A549 (cell line): Measurements from ENCODE around the gene ANKRD6.

Experiments
- BHLHE40 ChIP-seq: IDR thresholded peaks from 2 replicates; pipeline ENCODE4 v1.6.1; 2012; ENCODE audit warnings: low read depth, low read length, inconsistent platforms
- CHD4 ChIP-seq: fragments of 200-600 bp; sonication (generic); IDR thresholded peaks from 2 replicates; pipeline ENCODE4 v1.6.1; 2016; ENCODE audit warnings: antibody characterized with exemption, mild to moderate bottlenecking, borderline replicate concordance
- CTCF ChIP-seq: fragments of >200 bp; sonication (Bioruptor Twin); formaldehyde crosslinking; IDR thresholded peaks from 3 replicates; pipeline ENCODE4 v1.5.1; 2016
- HOXA7 ChIP-seq: fragments of 250-450 bp; sonication (Bioruptor Pico); IDR thresholded peaks from 2 replicates; pipeline ENCODE4 v1.5.0; 2020; ENCODE audit warnings: mild to moderate bottlenecking, moderate library complexity
- MAFK ChIP-seq: fragments of 450-650 bp; IDR thresholded peaks from 2 replicates; pipeline ENCODE4 v1.6.1; 2014; ENCODE audit not compliant: partially characterized antibody
- POLR2A ChIP-seq: IDR thresholded peaks from 2 replicates; pipeline ENCODE4 v1.6.1; 2012; ENCODE audit warnings: mild to moderate bottlenecking, low read length
- RAD21 ChIP-seq, 2 experiments: fragments of >200 bp in 1 of 2; sonication (Bioruptor Twin) in 1 of 2; formaldehyde crosslinking in 1 of 2; IDR thresholded peaks in 1 of 2; conservative IDR thresholded peaks in 1 of 2; 2 replicates in 1 of 2; 3 replicates in 1 of 2; pipeline ENCODE4 v1.6.1; 2012 to 2018; ENCODE audit warnings: inconsistent platforms in 1 of 2
- SMC3 ChIP-seq: fragments of >200 bp; sonication (Bioruptor Twin); formaldehyde crosslinking; IDR thresholded peaks from 3 replicates; pipeline ENCODE4 v1.6.1; 2018; ENCODE audit warnings: inconsistent platforms
- USF2 ChIP-seq: fragments of 450-650 bp; IDR thresholded peaks from 2 replicates; pipeline ENCODE4 v1.6.1; 2014; ENCODE audit warnings: antibody characterized with exemption

GRCh38 chr6:89434954-89435353 lies 2.0 kb downstream of the ANKRD6 start:
- no peak for TF ChIP-seq HOXA7
- no peak for TF ChIP-seq CHD4
- no peak for TF ChIP-seq SMC3
- no peak for TF ChIP-seq POLR2A
- no peak for TF ChIP-seq CTCF
- TF ChIP-seq RAD21 (conservative IDR thresholded peaks at IDR 0.05 in 1 of 2, IDR thresholded peaks at IDR 0.05 in 1 of 2), result no peak
- TF ChIP-seq USF2, result no peak
- no peak for TF ChIP-seq MAFK
- TF ChIP-seq BHLHE40, result no peak
